Subcutaneous abdominal adipose tissue (tissue), 5 donors: ENCODE results near the gene CDCA5.

Experiments
- H3K27ac ChIP-seq: one replicate; pipeline ENCODE4 v1.7.0; 2013; ENCODE audit warnings: low read depth, mild to moderate bottlenecking, inconsistent platforms, low read length, moderate library complexity
- H3K27me3 ChIP-seq, 5 donors: one replicate each; pipeline ENCODE4 v1.7.0; 2013; ENCODE audit warnings: low read length in 5 of 5, inconsistent platforms in 1 of 5; ENCODE audit not compliant: control insufficient read depth in 5 of 5, insufficient read depth in 4 of 5
- H3K36me3 ChIP-seq, 5 donors: one replicate each; pipeline ENCODE4 v1.7.0; 2013; ENCODE audit warnings: low read length in 5 of 5; ENCODE audit not compliant: control insufficient read depth in 5 of 5, insufficient read depth in 5 of 5
- H3K4me1 ChIP-seq, 5 donors: one replicate each; pipeline ENCODE4 v1.7.0; 2013; ENCODE audit warnings: low read length in 5 of 5, mild to moderate bottlenecking in 3 of 5, moderate library complexity in 1 of 5; ENCODE audit not compliant: control insufficient read depth in 5 of 5, insufficient read depth in 5 of 5
- H3K4me3 ChIP-seq, 5 donors: one replicate each; pipeline ENCODE4 v1.7.0; 2013; ENCODE audit warnings: low read length in 5 of 5, low read depth in 1 of 5
- H3K9ac ChIP-seq, 5 donors: one replicate each; pipeline ENCODE4 v1.7.0; 2013; ENCODE audit warnings: low read length in 5 of 5, mild to moderate bottlenecking in 4 of 5, moderate library complexity in 3 of 5
- H3K9me3 ChIP-seq, 5 donors: one replicate each; pipeline ENCODE4 v1.7.0; 2013; ENCODE audit warnings: low read length in 5 of 5; ENCODE audit not compliant: control insufficient read depth in 5 of 5
- donor health status: healthy.
- donor health status: healthy.
- donor health status: healthy.
- donor health status: healthy.
- donor health status: healthy.

The CDCA5 gene

DNA sequence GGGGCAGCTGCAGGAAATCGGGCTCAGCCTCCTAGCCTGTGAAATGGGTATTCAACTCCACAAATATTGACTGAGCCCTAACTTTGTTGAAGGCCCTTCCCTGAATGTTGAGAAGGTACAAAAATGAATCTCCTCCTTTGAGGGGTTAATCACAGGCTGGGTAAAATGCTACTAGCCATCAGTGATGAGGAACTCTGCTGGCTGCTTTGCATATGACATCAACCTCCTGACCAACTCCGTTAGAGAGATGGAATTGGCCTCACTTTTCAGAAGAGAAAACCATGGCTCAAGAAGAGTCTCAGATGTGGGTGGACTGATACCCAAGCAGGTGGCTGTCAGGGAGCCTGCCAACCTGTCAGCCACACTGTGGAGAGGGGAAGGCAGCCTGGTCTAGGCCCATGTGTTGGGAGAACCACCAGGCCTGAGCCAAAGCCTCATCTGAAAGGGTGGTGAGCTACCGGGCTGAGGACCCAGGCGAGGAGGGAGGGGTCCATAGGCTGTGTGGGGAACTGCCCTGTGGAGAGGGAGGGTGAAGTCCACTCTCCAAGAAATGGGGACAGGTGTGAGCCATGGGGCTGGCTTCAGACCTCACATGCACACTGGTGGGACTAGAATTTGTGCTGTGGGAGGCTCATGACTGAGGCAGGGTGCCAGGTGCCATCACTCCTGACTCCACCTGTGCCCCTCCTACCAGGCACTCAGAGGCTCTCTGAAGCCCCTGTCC lies 11.8 kb downstream of the CDCA5 start:
- Histone ChIP-seq H3K9ac (no peak overlapping the region), H3K27ac (no peak overlapping the region), H3K9me3 (no peaks in the 10 kb centered on the region), H3K27me3 (peaks cover 0 to 2% (median 0%) of the 10 kb centered on the region in 5 donors), H3K4me1 (no peaks in the 10 kb centered on the region), H3K4me3 (no peak overlapping the region), H3K36me3 (no peaks in the 10 kb centered on the region)

GRCh38 chr11:65069217-65069616 lies 14.6 kb downstream of the CDCA5 start:
- no peaks in the 10 kb centered on the region for H3K9me3 ChIP-seq
- H3K4me3 ChIP-seq, result no peak overlapping the region
- H3K9ac ChIP-seq, result no peak overlapping the region
- H3K36me3 ChIP-seq, result no peaks in the 10 kb centered on the region
- no peak overlapping the region for H3K27ac ChIP-seq
- H3K27me3 ChIP-seq, result peaks cover 0 to 7% (median 0%) of the 10 kb centered on the region in 5 donors
- no peaks in the 10 kb centered on the region for H3K4me1 ChIP-seq

GRCh38 chr11:65067446-65067845 lies 16.4 kb downstream of the CDCA5 start:
- H3K27me3 ChIP-seq, result peaks cover 0 to 11% (median 2%) of the 10 kb centered on the region in 5 donors
- H3K36me3 ChIP-seq, result no peaks in the 10 kb centered on the region
- no peak overlapping the region for H3K27ac ChIP-seq
- H3K9me3 ChIP-seq, result no peaks in the 10 kb centered on the region
- H3K4me1 ChIP-seq, result no peaks in the 10 kb centered on the region
- no peak overlapping the region for H3K4me3 ChIP-seq
- no peak overlapping the region for H3K9ac ChIP-seq

DNA sequence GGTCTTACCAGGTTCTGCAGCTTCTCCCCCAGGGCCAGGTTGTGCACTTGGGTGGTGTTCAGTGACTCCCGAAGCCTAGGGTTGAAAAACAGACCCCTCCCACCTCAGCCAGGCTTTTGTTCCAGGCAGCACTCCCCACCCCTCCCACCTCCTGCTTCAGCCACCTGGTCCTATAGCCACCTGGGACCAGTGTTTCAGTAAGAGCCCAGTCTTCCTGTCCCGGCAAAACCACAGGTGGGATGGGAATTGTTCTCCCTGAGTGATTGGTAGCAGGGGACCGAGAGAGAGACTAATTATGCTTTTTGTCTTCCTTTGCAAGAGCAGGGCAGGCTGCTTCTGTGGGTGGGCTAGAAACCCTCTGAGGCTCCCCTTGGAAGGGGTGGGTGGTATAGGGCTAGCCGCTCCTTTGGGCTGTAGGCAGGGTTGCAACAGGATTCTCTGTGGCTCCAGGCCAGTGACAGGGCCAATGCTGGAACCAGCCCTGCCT lies 17.0 kb downstream of the CDCA5 start:
- no peak overlapping the region for H3K27ac ChIP-seq
- peaks cover 0 to 11% (median 2%) of the 10 kb centered on the region in 5 donors for H3K27me3 ChIP-seq
- H3K4me3 ChIP-seq, result no peak overlapping the region
- no peaks in the 10 kb centered on the region for H3K4me1 ChIP-seq
- H3K9ac ChIP-seq, result no peak overlapping the region
- no peaks in the 10 kb centered on the region for H3K36me3 ChIP-seq
- no peaks in the 10 kb centered on the region for H3K9me3 ChIP-seq

- Histone ChIP-seq H3K27ac (no peak overlapping the region), H3K9me3 (no peaks in the 10 kb centered on the region), H3K4me1 (no peaks in the 10 kb centered on the region)
These were observed 17.5 kb downstream of the CDCA5 start for GRCh38 chr11:65066315-65066714.

GRCh38 chr11:65065851-65066250 lies 18.0 kb downstream of the CDCA5 start:
- no peak overlapping the region for H3K4me3 ChIP-seq
- no peak overlapping the region for H3K27ac ChIP-seq
- H3K36me3 ChIP-seq, result no peaks in the 10 kb centered on the region
- H3K27me3 ChIP-seq, result peaks cover 0 to 11% (median 2%) of the 10 kb centered on the region in 5 donors
- H3K9ac ChIP-seq, result no peak overlapping the region
- no peaks in the 10 kb centered on the region for H3K4me1 ChIP-seq
- H3K9me3 ChIP-seq, result no peaks in the 10 kb centered on the region

More at GRCh38 chr11:65066315-65066714, 17.5 kb downstream of the CDCA5 start:
- Histone ChIP-seq H3K36me3 (no peaks in the 10 kb centered on the region), H3K27me3 (peaks cover 0 to 11% (median 2%) of the 10 kb centered on the region in 5 donors), H3K4me3 (no peak overlapping the region), H3K9ac (no peak overlapping the region)

GRCh38 chr11:65064847-65065240 lies 19.0 kb downstream of the CDCA5 start:
- peaks cover 0 to 16% (median 2%) of the 10 kb centered on the region in 5 donors for H3K27me3 ChIP-seq
- H3K27ac ChIP-seq, result no peak overlapping the region
- no peaks in the 10 kb centered on the region for H3K4me1 ChIP-seq
- H3K36me3 ChIP-seq, result no peaks in the 10 kb centered on the region
- no peak overlapping the region for H3K9ac ChIP-seq
- H3K4me3 ChIP-seq, result no peak overlapping the region
- no peaks in the 10 kb centered on the region for H3K9me3 ChIP-seq

- H3K4me3 ChIP-seq, result no peak overlapping the region
- H3K9ac ChIP-seq, result no peak overlapping the region
- peaks cover 0 to 17% (median 2%) of the 10 kb centered on the region in 5 donors for H3K27me3 ChIP-seq
- H3K9me3 ChIP-seq, result no peaks in the 10 kb centered on the region
- no peaks in the 10 kb centered on the region for H3K36me3 ChIP-seq
- H3K27ac ChIP-seq, result no peak overlapping the region
- H3K4me1 ChIP-seq, result no peaks in the 10 kb centered on the region
These were observed 20.3 kb downstream of the CDCA5 start for GRCh38 chr11:65063532-65063931.

DNA sequence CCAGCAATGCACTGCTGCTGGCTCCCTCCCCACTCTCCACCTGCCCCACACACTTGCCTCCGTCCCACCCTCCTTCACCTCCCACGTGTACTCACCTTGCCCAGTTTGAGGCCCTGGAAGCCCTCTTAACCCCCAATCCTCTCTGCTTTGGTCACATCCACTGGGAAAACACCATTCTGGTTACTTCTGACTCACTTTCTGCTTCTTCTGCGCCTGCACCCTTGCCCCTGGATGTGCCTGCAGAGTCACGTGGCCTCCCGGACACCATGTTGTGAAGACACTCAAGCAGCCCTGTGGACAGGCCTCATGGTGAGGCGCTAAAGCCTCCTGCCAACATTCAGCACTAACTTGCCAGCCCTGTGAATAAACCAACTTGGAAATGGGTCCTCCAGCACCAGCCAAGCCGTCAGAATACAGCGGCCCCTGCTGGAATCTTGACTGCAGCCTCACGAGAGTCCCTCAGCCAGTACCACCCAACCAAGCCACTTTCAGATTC lies 22.9 kb downstream of the CDCA5 start:
- Histone ChIP-seq H3K4me3 (no peak overlapping the region), H3K36me3 (no peaks in the 10 kb centered on the region), H3K9me3 (no peaks in the 10 kb centered on the region), H3K27ac (no peak overlapping the region), H3K27me3 (peaks cover 0 to 11% (median 2%) of the 10 kb centered on the region in 5 donors), H3K9ac (no peak overlapping the region), H3K4me1 (no peaks in the 10 kb centered on the region)

DNA sequence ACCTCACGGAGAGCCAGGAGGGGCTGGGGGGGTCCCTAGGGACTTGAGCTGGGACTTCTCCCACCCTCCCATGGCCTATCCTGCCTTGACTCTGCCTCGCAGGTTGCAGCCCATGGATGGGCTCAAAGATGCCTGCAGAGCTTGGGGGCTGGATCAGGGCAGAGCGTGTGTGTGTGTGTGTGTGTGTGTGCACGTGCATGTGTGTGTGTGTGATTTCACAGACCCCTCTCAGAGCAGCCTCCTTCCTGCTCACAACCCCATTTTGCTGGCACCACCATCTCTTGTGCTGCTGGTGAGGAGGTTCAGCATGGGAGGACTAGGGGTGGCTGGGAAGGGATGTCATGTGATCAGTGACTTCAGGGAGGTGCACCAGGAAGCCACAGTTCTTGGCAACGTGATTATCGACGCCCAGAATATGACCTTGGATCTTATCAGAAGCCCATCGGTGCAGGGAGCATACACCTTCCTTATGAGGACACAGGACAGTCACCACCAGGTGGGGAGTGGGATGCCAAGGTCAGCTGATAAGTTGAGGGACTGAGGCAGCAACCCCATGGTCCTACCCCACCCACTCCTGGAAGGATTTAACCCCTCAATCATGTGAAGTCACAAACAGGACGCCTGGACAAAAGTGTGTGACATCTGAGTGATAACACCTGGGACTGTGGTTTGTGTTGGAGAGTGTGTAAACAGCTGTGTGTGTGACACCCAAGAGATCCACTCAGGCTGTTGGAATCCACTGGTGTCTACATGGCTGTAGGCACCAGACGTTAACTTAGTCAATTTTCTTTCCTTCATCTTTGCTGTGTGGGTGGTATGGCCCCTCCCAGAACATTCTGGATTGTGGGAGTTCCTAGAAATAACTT lies 23.6 kb downstream of the CDCA5 start:
- H3K9me3 ChIP-seq, result no peaks in the 10 kb centered on the region
- H3K4me3 ChIP-seq, result no peak overlapping the region
- H3K36me3 ChIP-seq, result no peaks in the 10 kb centered on the region
- no peak overlapping the region for H3K9ac ChIP-seq
- peaks cover 0 to 11% (median 2%) of the 10 kb centered on the region in 5 donors for H3K27me3 ChIP-seq
- H3K4me1 ChIP-seq, result no peaks in the 10 kb centered on the region
- H3K27ac ChIP-seq, result no peak overlapping the region
